Brain microvascular endothelial cell (primary cell): Measurements from ENCODE around the gene HPCA.

Source experiments
- DNase-seq: peaks from one replicate; pipeline ENCODE4 v3.0.0-alpha.2; 2020
- H3K27ac ChIP-seq: fragments of 250-450 bp; sonication (Bioruptor Pico); 2 replicates; pipeline ENCODE4 v1.5.1; 2020; ENCODE audit warnings: mild to moderate bottlenecking, moderate library complexity
- H3K27me3 ChIP-seq: fragments of 250-450 bp; sonication (Bioruptor Pico); replicated peaks from 2 replicates; pipeline ENCODE4 v1.5.1; 2020; ENCODE audit warnings: mild to moderate bottlenecking
- H3K36me3 ChIP-seq: fragments of 250-450 bp; sonication (Bioruptor Pico); replicated peaks from 2 replicates; pipeline ENCODE4 v1.5.1; 2020; ENCODE audit warnings: mild to moderate bottlenecking
- H3K4me3 ChIP-seq: 2 replicates; pipeline ENCODE4 v1.5.1; 2011; ENCODE audit warnings: low read depth, mild to moderate bottlenecking, control low read depth, low read length, moderate library complexity
- CTCF ChIP-seq: IDR thresholded peaks from 2 replicates; pipeline ENCODE4 v1.5.1; 2011; ENCODE audit warnings: low read depth, mild to moderate bottlenecking, moderate library complexity, low read length, control low read depth, inconsistent platforms; ENCODE audit errors: missing control alignments
- in situ Hi-C: cut with HindIII; loops from 2 replicates; pipeline ENCODE4 v1.10.0; 2017; ENCODE audit warnings: low sequenced_read_pairs, low pct_ligation_motif_present

Gene HPCA

GRCh38 chr1:32864375-32865019, 21.8 kb upstream of the HPCA start:
- Histone ChIP-seq H3K4me3 (no peak overlapping the region), H3K27me3 (no peaks in the 10 kb centered on the region), H3K36me3 (no peaks in the 10 kb centered on the region), H3K27ac (no peak overlapping the region)
- TF ChIP-seq CTCF: no peak
- in situ Hi-C loops: no loop called here
- DNase-seq: no peak

- H3K27ac ChIP-seq: no peak overlapping the region
- no peak for TF ChIP-seq CTCF
- H3K36me3 ChIP-seq: no peaks in the 10 kb centered on the region
- H3K27me3 ChIP-seq: no peaks in the 10 kb centered on the region
- no peak for DNase-seq
- in situ Hi-C loops: no loop called here
- H3K4me3 ChIP-seq: no peak overlapping the region
Observed at GRCh38 chr1:32865639-32866405, 20.5 kb upstream of the HPCA start.

- no peak for DNase-seq
- Histone ChIP-seq H3K27ac (no peak overlapping the region), H3K36me3 (no peaks in the 10 kb centered on the region), H3K27me3 (peaks cover 2% of the 10 kb centered on the region), H3K4me3 (no peak overlapping the region)
- TF ChIP-seq CTCF: no peak
- in situ Hi-C loops: no loop called here
Observed at GRCh38 chr1:32867151-32867550, 19.1 kb upstream of the HPCA start.

- Histone ChIP-seq H3K27ac (no peak overlapping the region), H3K27me3 (peaks cover 2% of the 10 kb centered on the region), H3K36me3 (no peaks in the 10 kb centered on the region), H3K4me3 (no peak overlapping the region)
- TF ChIP-seq CTCF: no peak
- no peak for DNase-seq
- in situ Hi-C loops: no loop called here
Observed at GRCh38 chr1:32867671-32868070, 18.6 kb upstream of the HPCA start.

- Histone ChIP-seq H3K27ac (no peak overlapping the region), H3K36me3 (no peaks in the 10 kb centered on the region), H3K27me3 (peaks cover 2% of the 10 kb centered on the region), H3K4me3 (no peak overlapping the region)
- no peak for DNase-seq
- in situ Hi-C loops: no loop called here
- TF ChIP-seq CTCF: no peak
Observed at GRCh38 chr1:32868085-32868484, 18.2 kb upstream of the HPCA start.
